ENCODE data around the gene FXYD1.
A peak's percentile ranks its signal among the peaks of the same experiment; 100 is the strongest.
"Not testable (repeated sequence)": the region's sequence is repeated elsewhere in the genome, so short reads cannot be mapped to it uniquely, and the experiment has no call there.

FXYD1 gene

DNA sequence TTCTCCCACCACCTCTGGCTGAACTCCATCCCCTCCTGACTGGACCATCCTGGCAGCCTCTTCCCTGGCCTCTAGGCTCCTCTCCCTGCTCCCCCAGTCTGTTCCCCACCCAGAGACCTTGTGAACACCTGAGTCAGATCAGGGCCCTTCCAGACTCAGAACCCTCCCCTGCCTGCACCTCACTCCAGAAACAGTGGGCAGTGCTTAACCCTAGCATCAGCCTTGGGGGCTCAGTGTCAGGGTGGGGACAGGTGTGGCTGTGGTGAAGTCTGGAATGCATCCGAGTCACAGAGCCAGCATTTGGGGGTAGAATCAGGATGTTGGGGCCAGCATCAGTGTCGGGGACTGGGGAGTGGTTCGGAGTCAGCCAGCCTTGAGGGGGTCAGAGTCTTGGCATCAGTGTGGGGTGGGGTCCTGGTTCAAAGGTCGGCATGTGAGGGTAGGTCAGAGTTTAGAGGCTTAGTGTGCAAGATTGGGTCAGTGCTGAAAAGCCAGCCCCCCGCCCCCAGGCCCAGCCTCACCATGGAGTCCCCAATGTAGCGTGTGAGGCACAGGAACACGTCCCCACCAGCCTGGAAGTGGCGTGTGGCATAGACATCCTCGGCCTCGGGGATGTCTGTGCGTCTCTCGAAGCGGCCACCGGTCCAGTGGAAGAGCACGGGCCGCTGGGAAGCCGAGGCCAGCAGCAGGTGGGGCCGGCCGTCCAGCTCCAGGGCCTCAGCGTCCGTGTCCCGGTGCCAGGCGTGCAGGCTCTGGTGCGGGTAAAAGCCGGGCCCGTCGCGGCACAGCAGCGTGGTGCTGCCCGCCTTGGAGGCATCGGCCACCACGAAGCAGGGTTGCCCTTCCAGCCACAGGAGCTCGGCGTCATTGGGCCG is 12.6 kb upstream of the FXYD1 start:
- DNase-seq: no peak

DNA sequence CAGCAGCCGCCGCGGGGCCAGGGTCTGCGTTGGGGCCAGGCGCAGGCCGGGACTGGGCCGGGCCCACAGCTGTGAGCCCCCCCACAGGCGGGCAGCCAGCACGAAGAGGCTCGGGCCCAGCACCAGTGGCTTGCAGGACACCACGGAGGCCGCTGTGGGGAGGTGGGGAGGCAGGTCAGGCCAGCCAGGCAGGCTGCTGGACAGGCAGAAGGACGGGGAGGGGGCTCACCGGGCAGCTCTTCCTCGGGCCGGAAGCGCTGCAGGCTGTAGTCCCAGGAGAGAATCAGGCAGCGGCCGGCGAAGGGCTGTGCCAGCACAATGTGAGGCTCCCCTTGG is 12.0 kb upstream of the FXYD1 start:
- DNase-seq: no peak

DNA sequence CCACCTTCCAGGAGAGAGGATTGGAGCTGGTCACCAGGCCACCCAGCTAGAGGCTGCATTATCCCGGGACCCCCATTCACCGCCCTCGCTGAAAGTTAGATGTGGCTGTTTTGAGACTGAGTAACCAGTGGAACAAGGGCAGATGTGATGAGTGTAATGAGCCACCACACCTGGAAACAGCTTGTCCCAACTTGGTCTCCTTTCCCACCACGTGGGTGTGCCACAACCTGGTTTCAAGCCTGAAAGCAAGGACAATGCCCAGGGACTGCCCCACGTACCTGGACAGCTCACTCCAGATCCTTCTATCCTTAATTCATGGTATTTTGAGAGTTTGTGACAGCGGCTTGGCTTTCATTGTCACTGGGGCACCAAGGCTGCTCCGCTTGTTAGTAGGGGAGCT is 10.8 kb upstream of the FXYD1 start:
- DNase-seq: no peak

DNA sequence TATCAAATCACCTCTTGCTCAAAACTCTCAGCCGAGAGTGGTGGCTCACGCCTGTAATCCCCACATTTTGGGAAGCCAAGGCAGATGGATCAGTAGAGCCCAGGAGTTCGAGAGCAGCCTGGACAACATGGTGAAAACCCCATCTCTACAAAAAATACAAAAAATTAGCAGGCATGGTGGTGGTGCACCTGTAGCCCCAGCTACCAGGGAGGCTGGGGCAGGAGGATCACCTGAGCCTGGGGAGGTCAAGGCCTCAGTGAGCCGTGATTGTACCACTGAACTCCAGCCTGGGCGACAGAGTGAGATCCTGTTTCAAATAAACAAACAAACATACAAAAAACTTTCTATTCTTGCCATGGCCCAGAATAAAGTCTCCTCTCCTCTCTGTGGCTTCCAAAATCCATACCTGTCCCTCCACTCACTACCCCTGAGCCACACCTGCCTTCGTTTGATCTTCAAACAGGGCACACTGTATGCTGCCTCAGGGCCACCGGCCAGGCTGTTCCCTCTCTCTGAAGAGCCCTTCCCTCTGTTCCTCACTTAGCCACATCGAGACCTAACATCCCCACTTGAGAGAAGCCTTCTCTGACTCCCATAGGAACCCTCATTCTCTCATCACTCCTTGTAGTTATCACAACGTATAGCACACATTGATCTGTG is 10.1 kb upstream of the FXYD1 start:
- DNase-seq: no peak

DNA sequence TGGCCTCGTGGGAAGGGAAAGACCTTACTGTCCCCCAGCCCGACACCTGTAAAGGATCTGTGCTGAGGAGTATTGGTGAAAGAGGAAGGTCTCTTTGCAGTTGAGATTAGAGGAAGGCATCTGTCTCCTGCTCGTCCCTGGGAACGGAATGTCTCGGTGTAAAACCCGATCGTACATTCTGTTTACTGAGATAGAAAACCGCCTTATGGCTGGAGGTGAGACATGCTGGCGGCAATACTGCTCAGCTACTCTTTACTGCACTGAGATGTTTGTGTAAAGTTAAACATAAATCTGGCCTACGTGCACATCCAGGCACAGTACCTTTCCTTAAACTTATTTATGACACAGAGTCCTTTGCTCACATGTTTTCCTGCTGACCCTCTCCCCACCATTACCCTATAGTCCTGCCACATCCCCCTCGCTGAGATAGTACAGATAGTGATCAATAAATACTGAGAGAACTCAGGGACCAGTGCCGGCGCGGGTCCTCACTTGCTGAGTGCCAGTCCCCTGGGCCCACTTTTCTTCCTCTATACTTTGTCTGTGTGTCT is 8.8 kb upstream of the FXYD1 start:
- not testable (repeated sequence) for DNase-seq

DNA sequence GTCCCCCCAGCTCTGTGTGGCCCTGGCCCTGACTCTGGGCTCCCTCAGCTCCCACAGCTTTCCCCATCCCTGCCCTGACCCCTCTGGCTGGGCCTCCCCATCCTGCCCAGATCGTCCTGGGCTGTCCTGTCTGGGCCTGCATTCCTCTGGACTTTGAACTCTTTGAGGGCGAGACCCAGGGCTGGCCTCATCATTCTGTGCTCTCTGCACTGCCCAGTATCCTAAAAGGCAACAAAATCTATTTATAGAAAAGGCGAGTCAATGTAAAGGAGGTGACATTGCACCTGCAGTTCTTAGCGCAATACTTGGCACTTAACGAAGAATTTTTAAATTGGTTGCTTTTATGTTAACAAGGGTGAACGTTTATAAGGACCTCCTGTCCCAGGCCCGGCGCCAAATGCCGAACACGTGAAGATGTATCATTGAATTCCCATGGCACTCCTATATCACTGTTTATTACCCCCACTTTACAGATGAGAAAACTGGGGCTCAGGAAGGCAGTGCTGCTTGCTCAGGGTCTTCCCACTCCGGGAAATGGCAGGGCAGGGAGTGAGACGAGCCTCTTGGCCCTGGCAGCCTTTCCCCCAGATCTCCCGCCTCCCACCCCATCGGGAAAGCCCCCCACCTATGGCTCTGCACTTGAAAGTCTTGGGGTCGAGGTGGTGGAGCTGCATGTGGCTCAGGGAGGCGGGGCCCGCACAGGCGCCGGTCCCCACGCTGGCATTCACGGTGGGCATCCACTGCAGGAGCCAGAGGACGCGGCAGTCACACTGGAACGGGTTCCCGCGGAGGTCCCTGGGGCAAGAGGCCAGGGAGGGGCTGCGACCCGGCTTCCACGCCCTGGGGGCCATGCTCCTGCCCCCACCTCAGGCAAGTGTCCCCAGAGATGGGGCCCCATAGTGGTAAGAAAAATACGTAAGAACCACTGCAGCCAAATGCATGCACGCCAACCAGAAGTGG is 7.6 kb upstream of the FXYD1 start:
- DNase-seq: no peak

DNA sequence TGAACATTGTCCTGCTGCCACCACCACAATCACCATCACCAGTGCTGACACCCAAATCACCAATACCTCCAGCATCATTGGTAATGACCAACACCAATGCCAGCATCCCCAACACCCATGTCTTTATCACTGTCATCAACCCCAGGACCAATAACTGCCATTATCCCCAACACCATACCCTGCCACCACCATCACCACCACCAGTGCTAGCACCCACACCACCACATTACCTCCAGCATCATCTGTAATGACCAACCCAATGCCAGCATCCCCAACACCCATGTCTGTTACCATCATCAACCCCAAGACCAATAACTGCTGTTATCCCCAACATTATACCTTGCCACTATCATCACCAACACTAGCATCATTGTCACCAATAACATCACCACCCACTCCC is 6.4 kb upstream of the FXYD1 start:
- DNase-seq: no peak

DNA sequence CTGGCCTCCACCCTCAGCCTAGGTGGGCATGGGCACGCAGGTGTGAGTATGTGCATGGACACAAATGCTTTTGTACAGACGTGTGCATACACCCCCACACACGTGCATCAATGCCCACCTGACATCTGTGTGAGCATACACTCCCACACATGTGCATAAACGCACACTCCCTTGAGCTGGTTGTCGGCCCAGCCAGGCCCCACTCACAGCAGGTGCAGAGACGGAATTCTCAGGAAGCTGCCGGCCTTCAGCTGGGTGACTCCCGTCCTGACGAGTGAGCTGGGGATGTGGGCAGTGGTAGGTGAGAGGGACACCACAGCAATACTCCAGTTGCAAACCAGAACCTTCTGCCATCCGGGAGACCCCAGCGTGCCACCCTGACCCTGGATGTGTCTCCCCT is 4.8 kb upstream of the FXYD1 start:
- no peak for DNase-seq

DNA sequence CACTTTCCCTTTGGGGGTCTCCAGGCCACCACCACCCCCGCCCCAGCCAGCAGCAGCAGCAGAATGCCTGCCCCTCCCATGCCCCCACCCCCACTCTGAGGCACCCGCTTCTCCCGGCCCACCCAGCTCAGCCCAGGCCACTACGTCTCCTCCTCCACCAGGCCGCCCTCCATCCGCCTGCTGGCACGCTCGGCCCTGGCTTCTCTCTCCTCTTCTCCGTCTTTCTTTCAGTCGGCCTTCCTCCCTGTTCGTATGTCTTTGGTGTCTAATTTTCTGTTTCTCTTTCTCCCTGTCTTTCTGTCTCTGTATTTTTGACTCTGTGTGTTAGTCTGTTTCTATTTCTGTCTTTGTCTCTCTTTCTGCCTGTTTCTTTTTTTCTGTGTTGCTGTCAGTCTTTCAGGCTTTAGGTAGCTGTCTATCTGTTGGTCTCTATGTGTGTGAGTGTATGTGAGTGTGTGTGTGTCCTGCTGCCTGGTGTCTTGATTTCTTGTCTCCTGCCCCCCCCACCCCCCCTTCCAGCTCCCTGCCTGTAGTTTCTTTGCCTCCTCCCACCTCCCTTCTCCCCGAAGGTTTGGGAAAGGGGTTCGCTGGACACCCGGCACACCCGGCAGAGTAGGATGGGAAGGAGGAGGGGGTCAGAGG is 3.9 kb upstream of the FXYD1 start, which contains the start of gene LGI4:
Gene LGI4 (minus strand): TSS at position 459 of the 642 bp plus-strand sequence. CDS start 379 bp downstream, at position 80.
- DNase-seq: no peak

DNA sequence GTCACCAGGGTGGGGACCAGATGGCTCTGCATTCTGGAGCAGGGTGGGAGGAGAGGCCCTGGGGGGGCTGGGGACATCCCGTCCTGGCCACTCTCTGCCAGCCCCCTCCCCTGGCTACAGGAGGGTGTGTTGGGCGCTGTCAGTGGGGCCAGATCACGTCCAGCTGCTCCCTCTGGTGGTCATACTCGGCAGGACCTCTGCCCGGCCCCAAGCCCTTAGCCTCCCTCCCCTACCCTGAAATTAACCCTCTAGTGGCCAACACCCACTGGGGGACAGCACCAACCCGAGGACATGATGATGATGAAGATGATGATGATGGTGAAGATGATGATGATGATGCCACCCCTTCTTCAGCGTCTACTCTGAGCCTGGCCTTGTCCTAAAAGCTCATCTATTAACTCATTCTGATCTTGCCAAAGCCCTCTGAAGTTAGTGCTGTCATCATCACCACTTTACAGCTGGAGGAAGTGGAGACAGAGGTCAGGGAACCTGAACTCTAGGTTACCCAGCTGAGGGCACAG is 3.2 kb upstream of the FXYD1 start:
- DNase-seq: peak; percentile 57

DNA sequence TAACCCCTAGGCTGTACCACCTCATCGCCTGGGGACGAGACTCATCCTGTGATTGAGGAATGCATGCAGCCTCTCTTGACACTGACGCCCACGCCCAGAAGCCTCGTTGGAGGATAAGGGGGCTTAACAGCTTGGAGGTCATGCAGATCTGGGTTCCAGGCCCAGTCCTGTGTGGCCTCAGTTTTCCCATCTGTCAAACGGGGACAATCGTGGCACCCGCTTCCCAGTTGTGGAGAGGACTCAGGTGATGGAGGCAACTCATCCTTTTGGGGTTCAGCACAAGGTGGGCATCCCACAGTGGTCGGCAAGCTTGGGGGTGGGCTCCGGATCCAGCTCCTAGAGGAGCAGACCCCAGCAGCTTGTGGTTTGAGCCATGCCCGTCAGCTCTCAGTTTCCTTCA is 2.4 kb upstream of the FXYD1 start:
- no peak for DNase-seq

DNA sequence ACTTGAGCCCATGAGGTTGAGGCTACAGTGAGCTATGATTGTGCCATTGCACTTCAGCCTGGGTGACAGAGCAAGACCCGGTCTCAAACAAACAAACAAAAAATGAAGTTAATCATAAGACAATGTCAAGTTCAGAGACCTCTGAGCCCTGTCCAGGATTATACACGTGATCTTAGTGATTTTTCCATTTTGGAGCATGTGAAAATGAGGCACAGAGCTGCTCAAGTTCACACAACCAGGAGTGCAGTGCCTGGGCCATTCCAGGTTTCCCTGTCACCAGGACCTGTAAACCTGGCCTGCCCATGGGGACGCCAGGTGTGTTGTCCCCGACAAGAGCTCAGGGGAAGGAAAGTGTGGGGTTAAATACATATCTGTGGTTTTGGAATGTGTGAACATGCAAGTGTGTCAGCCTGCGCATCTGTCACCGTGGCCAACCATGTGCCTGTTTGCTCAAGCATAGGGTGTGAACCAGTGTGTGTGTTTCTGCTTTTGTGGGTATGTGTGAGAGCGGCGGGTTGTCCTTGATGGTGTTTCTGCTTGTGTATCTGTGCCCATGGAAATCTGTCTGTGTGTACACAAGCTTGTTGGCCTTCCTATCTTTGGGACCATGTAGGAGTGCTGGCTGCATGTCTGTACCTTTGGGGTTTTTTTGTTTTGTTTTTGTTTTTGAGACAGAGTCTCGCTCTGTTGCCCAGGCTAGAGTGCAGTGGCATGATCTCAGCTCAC is 1.5 kb upstream of the FXYD1 start:
- no peak for DNase-seq

DNA sequence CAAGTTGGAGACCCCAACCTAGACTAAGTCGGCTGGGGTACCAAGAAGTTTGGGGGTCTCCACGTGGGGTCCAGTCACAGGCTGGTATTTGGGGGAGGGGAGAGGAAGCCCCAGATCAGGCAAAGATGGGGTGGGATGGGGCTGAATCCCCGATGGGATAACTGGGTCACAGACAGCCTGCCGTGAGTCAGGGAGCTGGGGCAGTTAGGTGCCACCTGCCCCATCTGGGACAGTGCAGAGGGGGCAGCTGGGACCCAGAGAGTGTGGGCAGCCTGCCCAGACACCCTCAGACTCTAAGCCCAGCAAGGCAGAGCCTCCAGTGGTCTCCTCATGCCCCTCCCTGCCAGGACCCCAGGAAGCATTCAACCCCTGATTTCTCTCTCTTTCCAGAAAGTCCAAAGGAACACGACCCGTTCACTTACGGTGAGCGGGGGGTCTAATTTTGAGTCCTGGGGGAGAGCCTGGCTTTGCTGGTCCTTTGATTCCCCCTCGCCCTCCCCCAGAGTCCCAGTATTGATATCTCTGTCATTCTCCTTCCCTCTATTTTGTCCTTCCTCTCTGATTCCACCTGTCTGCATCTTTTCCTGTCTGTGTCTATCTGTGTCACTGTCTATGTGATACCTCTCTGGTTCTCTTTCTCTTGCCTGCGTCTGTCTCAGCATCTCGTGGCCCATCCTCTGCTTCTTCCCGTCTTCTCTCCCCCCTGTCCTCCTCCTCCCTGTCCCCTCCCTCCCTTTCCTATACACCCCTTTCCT is 1.8 kb downstream of the FXYD1 start:
- no peak for DNase-seq

DNA sequence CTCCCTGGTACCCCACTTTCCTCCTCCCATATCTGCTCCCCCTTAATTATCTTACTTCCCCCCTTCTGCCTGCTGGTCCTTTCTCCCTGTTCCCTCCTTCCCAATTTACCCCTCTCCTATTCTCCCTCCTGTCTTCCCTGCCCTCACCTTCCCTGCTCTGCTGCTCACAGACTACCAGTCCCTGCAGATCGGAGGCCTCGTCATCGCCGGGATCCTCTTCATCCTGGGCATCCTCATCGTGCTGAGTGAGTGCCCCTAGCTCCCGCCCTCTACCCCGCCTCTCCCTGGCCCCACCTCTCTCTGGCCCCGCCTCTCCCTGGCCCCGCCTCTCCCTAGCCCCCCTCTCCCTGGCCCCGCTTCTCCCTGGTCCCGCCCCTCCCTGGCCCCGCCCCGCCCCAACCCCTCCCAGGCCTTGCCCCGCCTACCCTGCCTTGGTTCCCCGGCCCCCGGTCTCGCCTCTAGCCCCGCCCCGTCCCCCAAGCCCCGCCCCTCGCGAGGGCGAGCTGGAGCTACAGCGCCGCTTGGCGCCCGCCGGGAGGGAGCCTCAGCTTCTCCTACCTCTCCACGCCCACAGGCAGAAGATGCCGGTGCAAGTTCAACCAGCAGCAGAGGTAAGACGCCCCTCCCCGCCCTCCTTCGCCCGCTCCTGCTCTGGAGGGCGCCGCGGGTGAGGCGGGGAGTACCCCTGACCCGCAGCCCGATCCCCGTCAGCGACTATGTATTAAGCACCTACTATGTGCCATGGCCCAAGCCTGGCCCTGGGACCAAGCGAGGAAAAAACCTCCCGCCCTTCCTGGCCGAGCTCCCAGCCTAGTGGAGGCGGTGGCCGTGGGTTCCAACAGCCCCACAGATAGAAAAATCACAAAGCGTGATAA is 2.6 kb downstream of the FXYD1 start:
- DNase-seq: peak; percentile 89

DNA sequence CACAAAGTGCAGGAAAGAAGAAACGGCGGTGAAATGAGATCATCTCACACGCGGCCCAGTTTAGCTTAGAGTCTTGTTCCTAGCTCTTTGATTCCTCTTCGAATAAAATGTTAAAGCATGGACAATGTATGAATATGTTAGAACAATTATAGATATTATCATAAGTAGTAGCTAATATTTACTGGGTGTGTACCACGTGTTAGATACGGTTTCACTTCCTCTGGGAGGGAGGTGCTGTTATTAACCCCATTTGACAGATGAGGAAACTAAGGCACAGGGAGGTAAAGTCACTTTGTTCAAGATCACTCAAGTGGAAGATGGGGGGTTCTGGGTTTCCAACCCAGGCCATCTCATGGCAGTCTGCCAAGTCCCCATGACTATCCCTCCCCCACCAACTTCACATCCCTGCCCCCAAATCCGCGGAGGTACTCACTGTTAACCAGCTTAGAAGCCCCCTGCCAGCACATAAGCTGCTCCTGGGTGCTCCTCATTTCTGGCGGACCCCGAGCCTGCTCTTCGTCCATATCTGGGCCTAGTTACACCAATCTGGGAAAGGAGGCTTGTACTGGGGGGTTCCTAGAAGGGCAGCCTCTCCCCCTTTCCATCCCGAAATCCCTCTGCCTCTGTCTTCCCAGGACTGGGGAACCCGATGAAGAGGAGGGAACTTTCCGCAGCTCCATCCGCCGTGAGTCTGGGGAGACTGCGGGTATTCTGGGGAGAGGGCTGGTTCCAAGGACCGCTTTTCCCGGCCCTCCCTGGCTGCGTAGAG is 3.4 kb downstream of the FXYD1 start:
- DNase-seq: no peak

DNA sequence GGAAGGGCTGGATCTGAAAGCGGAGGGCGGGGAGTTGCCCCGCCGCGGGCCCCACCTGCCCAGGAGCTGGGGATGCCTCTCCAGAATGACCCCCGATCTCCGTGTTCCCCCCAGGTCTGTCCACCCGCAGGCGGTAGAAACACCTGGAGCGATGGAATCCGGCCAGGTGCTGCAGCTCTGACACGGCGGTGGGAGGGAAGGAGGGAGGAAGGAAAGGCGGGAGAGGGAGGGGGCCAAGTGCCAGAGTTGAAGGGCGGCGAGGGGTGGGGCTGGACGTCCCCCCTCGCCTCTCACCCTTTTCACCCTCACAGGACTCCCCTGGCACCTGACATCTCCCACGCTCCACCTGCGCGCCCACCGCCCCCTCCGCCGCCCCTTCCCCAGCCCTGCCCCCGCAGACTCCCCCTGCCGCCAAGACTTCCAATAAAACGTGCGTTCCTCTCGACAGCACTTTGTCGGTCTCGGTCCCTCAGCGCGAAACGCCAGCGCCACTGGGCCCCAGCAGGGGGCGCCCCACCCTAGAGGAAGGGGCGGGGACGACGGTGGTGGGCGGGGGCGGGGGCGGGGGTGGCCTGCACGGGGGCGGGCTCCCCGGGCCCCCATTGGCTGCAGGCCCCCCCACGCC is 4.1 kb downstream of the FXYD1 start:
- DNase-seq: peak; percentile 42

DNA sequence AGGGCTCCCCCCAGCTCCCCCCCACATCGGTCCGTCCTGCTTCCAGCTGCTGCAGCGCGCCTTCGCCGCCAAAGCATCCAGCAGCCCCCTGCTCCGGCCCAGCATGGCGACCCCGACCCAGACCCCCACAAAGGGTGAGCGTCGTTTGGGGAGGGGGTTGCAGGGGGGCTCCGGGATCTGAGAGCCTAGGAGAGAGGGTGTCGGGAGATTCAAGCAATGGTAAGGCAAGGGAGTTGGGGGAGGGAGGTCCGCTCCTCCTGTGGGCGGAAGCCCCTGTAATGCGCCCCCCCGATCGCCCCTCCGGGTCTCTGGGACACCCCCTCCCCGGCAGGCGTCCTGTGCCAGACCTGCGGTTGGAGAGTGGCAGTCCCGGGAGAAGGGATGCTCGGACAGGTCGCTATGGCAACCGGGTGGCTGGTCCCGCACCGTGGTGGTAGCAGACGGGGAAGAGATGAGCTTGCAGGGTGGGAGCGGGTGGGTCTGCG is 4.6 kb downstream of the FXYD1 start, which contains the start of gene FXYD7:
Gene FXYD7 (plus strand): TSS at position 25 of the 485 bp plus-strand sequence. CDS start 79 bp downstream, at position 104.
- DNase-seq: no peak

DNA sequence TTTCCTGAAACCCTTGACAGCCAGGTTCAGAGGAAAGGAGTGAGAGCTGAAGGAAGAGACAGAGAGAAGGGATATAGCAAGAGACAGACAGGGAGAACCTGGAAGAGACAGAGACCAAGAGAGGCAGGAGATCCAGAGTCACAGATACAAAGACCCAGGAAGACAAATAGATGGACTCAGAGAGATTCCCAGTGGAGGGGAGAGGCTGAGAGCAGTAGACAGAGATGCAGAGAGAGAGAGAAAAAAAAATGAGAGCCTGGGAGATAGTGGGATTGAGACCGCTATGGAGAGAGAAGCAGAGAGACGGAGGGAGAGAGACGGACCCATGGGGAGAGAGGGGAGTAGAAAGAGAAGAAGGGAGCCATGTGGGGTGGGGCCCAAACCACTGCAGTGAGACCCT is 5.2 kb downstream of the FXYD1 start:
- no peak for DNase-seq

All from EL (cell line).